8988T (cell line): Measurements from ENCODE around the gene LSP1.
A peak's percentile ranks its signal among the peaks of the same experiment; 100 is the strongest.

Experiments used
- DNase-seq: peaks from one replicate; pipeline ENCODE4 v3.0.0; 2011

Gene LSP1

DNA sequence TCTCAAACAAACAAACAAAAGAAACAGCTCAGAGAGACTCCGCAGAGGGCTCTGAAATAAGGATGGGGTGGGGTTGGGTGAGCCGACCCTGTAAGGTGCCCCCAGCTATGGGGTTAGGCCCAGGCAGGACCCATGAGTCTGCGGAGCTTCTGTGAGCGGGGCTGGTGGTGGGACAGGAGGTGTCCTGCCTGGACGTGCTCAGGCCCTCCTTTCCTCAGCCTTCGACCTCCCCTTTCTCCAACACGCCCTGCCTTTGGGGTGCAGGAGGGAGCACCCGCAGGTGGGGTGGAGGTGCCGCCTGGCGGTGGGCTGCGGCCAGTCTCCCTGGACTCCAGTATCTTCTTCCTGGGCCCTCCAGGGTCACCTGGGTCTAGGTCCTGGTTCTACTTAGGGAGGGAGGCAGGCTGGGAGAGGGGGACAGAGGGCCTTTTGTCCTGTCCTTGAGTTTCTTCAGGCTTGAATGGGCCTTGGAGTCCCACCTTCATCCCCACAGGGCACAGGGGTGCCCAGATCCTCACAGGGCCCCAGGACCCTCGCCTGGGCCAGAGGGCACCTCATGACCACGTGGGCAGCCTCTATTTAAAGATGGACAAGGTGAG is 26.6 kb downstream of the LSP1 start:
- DNase-seq: no peak

DNA sequence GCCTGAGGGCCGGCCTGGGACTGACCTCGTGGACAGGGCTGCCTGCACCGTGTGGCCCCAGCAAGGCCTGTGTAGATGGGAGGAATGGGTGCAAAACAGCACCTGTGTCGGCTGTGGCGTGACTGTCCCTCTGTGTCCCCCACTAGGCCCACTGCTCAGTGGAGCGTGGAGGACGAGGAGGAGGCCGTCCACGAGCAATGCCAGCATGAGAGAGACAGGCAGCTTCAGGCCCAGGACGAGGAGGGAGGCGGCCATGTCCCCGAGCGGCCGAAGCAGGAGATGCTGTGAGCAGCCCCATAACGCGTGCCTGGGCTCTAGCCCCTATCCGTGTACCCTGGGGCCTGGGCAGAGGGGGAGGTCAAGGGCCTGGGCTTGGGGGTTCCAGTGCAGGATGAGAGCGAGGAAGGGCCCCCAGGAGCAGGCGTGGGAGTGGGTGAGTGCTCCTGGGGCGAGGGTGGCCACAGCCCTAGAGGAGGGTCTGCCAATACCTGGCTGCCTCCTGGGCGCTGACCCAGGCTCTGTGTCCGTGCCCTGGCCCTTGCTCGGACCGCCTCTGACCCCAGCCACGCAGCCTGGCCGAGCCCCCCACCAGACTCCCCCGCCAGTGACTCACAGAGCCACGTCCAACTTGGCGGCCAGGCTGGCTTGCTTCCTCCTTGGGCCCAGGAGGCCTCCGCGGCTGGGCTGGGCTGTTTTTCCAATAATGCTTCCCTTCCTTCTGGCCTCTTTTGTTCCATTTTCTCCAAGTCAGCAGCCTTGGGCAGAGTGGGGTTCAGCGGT is 27.2 kb downstream of the LSP1 start:
- DNase-seq: peak; percentile 45

DNA sequence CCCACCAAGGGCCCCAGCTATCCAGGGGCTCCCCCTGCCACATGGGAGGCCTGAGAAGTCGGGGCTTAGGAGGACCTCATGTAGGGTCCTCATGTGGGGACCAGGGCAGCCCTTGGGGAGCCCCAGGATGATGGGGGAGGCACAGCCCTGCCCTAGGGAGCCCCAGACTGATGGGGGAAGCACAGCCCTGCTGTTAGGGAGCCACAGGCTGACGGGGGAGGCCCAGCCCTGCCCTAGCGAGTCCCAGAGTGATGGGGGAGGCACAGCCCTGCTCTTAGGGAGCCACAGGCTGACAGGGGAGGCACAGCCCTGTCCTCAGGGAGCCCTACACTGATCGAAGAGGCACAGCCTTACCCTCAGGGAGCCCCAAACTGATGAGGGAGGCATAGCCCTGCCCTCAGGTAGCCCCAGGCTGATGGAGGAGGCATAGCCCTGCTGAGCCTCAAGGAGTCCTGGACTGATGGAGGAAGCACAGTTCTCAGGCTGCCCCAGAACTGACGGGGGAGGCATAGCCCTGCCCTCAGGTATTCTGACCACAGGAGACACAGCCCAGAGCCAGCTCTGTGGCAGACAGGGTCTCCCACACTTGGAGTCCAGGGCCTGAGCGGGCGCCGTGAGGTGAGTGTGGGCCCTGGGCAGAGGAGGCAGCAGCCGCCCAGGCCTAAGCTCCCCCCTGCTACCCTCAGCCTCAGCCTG is 28.0 kb downstream of the LSP1 start:
- DNase-seq: no peak

DNA sequence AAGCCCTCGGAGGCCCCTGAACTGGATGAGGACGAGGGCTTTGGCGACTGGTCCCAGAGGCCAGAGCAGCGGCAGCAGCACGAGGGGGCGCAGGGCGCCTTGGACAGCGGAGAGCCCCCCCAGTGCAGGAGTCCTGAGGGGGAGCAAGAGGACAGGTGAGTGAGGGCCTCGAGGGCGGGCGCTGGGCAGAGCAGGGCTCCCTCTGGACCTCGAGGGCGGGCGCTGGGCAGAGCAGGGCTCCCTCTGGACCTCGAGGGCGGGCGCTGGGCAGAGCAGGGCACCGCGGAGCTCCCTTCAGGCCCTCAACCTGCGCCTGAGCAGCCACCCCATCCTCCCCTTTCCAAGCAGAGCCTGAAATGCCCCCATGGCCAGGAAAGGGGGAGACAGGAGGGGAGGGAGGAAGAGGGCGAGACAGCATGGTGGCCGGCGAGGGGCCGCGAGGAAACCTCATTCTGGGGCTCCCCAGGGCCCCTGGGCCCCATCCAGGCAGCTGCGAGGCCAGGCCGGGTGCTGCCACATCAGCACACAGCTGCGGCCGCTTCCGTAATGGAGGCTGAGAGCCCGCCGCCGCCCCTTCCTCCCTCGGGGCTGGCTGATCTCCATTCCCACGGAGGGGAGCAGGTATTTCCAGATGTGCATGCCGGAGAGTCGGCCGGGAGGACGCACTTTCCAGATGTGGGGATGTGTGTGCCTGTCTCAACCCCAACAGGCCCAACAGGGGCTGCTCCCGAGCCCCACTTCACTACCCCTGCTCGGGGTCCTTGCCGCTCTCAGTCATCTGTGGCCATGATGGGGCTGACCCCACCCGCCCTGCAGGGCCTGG is 28.8 kb downstream of the LSP1 start:
- peak; percentile 38 for DNase-seq

DNA sequence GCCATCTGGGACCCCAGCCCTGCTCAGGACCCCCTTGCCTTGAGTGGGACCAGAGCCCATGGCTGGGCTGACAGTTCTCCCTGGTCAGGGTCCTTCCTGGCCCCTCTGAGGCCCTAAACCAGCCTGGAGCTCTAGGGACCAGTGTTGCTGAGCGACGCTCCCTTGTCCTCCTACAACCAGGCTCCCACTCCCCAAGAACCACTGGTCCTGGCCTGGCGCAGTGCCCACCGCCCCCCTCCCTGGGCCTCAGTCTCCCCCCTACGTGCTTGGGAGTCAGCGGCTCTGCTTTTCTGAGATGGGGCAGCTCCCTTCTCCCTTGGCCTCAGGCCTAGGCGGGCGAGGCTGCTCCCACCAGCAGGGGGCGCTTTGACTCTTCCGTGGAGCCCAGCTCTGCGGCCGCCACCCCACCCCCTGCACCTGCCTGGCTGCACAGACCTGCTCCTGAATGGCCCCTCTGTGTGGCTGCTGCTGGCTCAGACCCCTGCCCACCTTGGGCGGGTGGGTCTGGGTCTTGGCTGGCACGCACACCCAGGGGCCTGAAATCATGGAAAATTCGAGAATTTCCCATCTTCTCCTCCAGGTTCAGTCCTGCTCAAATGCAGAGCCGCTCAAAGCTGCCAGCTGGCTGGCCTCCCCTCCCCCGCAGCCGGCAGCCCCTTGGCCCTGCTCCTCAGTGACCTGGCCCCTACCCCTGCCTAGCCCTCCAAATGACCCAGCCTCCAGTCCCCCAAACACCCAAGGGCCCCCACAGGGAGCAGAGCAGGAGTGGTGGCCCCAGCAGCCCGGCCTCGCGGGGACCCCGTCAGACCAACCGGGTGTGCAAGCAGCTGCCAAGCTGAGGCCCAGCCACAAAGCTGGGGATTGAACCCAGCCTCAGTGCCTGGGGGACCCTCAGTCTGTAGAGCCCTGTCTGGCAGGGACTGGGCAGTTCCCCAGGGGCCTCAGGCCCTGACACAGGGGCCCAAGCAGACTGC is 29.7 kb downstream of the LSP1 start:
- peak; percentile 100 for DNase-seq

GRCh38 chr11:1883346-1884302 is 30.7 kb downstream of the LSP1 start:
- DNase-seq: peak; percentile 15

DNA sequence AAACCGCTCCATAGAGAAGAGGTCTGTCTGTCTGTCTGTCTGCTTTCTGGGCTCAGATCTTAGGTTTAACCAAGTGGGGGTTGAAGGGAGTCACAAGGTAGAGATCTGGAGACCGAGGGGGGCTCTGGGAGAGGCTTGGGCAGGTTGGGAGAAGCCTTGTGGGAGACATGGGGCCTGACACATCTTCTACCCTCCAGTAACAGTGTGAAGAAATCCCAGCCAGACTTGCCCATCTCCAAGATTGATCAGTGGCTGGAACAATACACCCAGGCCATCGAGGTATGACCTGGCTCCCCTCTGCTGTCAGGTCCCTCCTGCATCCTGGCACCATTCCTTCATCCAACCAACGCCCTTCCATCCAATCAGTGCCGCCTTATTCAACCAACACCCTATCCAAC is 31.4 kb downstream of the LSP1 start:
- no peak for DNase-seq

- DNase-seq: peak; percentile 11
These were observed 33.7 kb downstream of the LSP1 start for GRCh38 chr11:1886551-1886950.

DNA sequence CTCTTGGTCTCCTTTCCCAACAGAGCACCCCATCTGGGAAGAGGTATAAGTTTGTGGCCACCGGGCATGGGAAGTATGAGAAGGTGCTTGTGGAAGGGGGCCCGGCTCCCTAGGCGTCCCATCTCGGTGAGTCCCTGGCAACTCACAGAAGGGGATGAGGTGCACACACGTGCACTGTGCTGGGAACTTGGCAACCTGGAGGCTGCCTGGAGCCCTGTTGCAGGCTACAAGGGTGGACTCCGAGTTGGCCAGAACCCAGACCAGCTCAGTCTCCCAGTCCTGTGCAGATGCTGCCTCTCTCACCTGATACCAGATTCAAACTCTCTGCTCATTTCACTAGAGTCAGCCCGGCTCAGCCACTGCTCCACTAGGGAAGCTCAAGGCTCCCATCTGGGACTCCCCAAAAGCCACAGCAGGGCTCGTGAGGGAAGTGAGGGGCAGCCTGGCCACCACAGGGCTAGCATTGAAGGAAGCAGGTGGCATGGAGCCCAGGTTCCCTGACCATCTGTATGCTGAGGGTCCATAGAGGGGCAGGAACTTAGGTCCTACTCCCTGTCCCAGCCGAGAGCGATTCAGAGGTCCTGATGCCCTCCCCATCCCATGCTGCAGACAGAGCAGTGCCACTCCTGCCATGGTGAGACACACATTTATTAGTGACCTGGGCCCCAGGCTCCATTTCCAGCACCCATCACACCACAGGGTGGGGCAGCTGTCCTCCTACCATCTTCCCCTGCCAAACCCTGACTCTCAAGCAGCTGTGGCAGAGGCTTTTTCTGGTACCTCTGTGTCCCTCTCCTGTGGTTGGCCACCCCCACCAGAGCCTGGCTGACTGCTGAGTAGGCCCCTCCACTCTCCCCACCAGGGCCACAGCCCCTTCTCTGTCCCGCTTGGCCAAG is 34.8 kb downstream of the LSP1 start:
- peak; percentile 31 for DNase-seq

- no peak for DNase-seq
These were observed 35.5 kb downstream of the LSP1 start for GRCh38 chr11:1888347-1888753.

DNA sequence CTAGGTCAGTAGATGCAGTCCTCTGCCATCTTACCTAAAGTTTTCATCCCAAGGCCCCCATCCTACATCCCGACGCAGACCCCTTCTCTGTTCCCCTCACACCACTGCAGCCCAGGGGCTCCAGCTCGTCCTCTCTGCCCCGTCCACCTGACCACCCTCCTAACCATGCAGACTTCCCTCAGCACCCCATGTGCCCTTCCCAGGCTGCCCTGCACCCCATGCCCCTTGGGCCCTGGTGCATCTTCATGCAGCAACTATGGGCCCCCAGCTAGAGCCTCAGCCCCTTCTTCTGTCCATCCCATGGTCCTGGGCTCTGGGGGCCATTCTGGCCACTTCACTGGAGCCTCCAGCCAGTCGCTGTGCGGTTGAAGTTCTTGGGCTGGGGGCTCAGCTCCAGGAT is 35.9 kb downstream of the LSP1 start:
- no peak for DNase-seq

- DNase-seq: no peak
These were observed 36.5 kb downstream of the LSP1 start for GRCh38 chr11:1889224-1889930.

DNA sequence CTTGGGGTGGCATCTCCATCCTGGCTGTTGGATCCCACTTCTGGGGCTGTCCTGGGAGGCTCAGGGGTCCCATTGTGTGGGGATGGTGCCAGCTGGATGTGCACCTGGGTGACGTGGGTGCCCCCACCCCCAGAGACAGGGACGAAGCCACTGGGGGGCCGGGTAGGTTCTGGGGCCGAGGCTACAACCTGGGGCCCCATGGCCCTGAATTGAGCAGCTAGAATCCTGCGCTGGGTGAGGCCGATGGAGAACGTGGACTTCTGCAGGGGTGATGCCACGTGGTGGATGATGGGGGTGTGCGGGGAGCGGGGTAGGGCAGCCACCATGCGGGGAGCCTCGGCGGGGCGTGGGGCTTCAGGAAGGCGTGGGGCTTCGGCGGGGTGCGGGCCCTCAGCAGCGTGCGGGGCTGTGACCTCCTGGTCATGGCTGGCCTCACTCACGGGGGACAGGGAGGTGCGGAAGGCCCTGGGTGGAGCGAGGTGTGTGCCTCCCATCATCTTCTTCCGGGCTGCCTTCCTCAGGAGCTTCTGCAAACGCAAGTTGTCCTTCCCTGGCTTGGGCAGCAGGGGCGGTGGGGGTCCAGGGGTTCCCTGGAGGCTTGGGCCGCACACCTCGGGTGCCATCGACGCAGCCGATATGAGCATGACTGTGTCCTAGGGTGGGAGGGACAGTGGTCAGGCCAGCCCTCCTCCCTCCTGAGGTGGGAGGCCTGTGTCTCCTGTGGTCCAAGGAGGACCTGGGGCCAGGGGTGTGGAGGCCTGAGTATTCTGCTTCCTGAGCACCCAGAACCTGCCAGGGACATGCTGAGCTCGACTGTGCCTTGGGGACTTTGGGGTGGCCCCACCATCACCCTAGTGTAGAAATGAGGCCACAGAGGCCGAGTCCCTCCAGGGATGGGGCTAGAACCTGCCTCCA is 37.3 kb downstream of the LSP1 start:
- DNase-seq: no peak

DNA sequence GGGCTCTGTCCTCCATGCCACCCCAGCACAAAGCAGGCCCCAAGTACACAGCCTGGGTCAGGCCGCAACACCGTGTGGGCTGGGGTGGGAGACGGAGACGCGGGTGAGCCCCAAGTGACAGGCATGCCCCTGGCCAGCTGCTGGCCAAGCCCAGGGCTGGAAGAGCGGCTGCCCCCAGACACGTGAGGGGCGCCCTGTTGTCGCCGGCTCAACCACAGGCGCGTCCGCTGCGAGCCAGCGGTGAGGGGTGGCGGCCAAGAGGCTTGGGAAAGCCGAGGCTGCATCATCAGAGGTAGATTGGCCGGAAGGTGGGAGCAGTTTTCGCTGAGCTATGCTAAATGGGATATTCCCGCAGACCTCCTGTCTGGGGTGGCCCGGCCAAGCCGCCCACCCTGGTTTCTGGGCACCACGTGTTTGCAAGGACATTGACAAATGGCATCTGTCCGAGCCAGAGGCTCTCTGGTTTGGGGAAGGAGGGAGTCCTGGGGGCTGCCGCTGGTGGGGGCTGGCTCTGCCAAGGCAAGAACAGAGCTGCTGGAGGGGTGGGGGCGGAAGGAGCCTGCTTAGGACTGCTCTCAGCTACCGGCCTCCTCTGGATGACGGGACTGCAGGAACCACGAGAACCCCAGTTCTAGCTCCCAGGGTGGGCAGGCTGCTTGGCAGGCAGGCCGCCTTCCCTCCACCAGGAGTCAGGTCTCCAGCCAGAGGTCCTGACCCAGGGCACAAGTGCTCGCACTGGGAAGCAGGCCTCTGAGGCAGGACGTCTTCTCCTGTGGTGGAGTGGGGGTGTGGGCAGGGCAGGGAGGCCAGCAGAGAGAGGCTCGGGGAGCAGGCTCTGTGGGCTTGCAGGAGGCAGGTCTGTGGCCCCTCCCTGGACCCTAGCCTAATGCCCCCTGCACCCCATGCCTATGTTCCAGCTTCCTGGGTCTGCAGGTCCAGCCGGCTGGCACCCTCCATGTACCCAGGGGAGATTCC is 38.3 kb downstream of the LSP1 start:
- DNase-seq: peak; percentile 36

- DNase-seq: no peak
These were observed 38.9 kb downstream of the LSP1 start, which contains the start of gene PRR33 for GRCh38 chr11:1891831-1892115. PRR33 (minus strand) TSS chr11:1891895; CDS start chr11:1890584, 1,311 bp downstream.

- no peak for DNase-seq
These were observed 39.2 kb downstream of the LSP1 start for GRCh38 chr11:1892116-1892515.

- DNase-seq: no peak
These were observed 39.7 kb downstream of the LSP1 start for GRCh38 chr11:1892558-1892957.
